HUDEP-2 (cell line): ENCODE measurements around the gene CAPN13.

Experiments used
- DNase-seq, 76 experiments: peaks; one replicate each; lab custom pipeline; 2025; ENCODE audit not compliant: unreplicated experiment in 76 of 76; lab: John Stamatoyannopoulos, UW

CAPN13 gene

DNA sequence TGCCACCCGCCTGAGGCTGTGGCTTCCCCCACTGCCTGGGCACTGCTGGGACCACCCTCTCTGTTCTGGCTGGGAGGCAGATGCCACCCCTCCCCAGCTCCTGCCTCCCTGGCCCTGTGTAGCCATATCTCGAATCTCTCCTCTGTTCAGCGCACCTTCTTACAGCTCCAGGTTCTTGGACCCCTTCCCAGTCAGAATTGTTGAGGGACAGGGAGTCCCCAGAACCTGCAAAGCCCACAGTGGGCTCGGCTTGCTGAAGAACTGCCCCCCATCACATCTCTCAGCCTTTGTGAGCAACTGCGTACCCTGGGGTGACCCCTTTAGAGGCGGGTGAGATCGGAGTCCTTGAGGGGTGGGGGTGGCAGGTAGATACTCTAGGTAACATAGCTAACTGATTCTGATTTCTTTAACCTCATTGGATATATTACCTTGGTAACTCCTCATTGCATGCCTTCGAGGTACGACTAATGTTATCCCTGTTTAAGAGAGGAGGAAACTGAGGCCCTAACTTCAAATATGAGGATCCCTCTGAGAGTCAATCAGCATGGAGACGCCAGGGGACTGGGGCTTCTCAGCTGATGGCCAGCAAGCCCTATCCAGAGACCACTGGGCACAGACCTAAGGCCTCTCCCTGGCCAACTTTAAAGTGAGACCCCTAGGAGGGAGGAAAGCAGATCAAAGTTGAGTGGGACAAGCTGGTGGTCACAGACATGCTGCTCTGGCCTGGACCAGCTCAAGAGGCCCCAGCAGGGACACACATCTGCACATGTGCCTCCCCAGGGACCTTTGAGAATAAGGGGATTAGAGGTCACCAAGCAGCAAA, 101.3 kb downstream of the CAPN13 start:
- no peak for DNase-seq

DNA sequence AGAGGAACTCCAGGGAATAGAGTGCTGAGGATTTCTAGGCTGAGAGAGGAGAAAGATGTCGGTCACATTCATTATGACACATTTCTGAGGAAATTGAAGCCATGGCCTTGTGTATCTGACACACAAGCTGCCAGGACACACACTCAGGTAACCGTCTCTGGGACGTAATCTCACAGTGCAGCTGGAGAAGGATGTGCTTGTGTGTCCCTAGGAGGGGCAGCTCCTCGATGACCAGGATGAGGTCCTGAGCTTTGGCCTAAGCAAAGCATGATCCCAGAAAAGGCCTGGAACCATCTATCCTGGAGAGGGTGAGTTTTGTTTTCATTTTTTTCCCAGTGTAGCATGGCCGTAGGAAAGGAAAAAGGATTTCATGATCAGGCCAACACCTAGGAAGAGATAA, 102.2 kb downstream of the CAPN13 start:
- DNase-seq: no peak

DNA sequence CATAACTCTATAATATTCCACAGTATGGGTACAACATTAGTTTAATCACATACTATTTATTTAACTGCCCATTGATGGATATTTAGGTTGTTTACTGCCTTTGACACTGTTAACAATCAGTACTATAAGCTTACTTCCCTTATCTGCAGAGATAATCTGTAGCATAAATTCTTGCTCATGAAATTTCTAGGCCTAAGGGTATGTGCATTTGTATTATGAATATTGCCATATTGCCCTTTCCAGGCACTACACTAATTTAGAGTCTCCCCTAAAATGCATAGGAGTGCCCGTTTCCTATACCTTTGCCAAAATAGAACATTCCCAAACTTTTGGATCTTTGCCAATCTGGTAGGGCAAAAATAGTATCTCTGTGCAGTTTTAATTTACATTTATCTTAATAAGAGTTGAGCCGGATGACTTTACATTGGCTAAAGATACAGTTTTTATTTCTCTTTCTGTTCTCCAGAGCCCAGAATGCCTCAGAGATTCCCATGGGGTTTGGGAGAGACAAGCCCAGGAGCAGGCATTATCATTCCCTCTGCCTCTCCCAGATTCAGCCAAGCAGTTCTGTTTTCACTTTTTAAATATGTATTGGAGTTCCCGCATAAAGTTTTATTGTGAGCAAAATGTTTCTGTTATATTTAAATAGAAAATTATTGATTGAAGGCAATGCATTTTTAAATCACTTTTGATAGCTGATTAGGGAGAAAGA, 102.8 kb downstream of the CAPN13 start:
- no peak for DNase-seq

DNA sequence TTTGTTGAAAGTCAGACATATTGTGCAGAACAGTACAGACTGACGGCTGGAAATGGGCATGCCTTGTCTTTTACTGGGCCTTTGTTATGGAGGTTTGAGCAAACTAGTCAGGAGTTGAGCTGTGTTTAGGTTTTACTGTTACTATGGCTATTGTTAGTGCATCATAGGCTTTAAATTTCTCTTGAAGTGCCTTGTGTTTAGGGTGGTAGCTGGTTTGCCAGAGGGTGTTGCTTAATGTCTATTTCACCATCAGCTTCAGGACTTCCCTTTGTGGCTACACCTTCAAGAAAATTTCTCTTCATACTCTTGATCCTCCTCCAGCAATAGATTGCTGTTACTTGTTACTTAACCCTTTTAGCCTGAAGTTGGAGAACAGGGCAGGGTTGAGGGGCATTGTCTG, 104.6 kb downstream of the CAPN13 start:
- no peak for DNase-seq

- DNase-seq: no peak
These were observed 105.5 kb downstream of the CAPN13 start for GRCh38 chr2:30701782-30702181.

- peak in 4 of 76 experiments; percentile 25 to 54 (median 32) for DNase-seq
These were observed 109.8 kb downstream of the CAPN13 start for GRCh38 chr2:30697242-30698103.

DNA sequence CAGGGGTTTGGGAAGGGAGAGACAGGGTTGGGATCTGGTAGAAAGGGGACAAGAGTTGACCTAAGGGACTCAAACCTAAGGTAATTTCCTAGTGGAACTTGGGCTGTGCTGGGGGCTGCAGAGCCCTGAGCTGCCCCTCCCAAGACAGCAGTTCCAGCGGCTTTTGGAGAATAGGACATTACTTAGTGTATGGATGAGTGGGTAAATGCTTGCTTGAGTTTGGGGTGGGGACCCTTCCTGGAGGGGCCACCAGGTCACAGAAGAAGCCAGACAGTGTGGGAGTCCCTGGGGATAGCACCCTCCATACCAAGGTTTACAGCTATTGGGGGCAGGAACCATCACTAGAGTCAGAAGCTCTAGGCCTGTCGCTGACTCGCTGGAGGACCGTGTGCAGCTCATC, 111.5 kb downstream of the CAPN13 start:
- DNase-seq: no peak

- no peak for DNase-seq
These were observed 112.8 kb downstream of the CAPN13 start for GRCh38 chr2:30694286-30695055.

DNA sequence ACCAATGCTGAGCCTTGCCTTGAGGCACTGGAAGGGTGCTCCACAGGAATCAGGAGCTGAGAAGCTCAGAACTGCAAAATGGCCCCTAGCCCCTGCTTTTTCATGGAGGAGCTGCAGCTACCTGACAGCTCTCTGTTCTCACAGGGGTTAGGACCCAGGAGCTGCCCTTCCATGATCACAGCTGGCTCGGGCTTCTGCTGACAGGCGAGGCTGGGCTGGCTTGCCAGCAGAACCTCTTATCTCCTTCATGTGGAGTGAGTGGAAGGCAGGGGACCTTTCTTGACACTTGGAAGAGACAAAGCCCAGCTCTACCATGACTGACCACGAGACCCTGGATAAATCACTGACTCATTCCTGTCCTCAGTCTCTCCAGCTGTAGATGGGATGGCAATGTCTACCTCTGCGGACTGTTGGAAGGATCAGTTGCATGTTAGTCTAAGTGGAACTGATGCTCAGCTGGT, 113.4 kb downstream of the CAPN13 start:
- DNase-seq: peak in 9 of 76 experiments; percentile 8 to 37 (median 19)

GRCh38 chr2:30692829-30693275, 114.4 kb downstream of the CAPN13 start:
- peak in 2 of 76 experiments; percentile 9 to 13 for DNase-seq

GRCh38 chr2:30691948-30692828, 115.1 kb downstream of the CAPN13 start:
- peak in 2 of 76 experiments; percentile 6 to 14 for DNase-seq

DNA sequence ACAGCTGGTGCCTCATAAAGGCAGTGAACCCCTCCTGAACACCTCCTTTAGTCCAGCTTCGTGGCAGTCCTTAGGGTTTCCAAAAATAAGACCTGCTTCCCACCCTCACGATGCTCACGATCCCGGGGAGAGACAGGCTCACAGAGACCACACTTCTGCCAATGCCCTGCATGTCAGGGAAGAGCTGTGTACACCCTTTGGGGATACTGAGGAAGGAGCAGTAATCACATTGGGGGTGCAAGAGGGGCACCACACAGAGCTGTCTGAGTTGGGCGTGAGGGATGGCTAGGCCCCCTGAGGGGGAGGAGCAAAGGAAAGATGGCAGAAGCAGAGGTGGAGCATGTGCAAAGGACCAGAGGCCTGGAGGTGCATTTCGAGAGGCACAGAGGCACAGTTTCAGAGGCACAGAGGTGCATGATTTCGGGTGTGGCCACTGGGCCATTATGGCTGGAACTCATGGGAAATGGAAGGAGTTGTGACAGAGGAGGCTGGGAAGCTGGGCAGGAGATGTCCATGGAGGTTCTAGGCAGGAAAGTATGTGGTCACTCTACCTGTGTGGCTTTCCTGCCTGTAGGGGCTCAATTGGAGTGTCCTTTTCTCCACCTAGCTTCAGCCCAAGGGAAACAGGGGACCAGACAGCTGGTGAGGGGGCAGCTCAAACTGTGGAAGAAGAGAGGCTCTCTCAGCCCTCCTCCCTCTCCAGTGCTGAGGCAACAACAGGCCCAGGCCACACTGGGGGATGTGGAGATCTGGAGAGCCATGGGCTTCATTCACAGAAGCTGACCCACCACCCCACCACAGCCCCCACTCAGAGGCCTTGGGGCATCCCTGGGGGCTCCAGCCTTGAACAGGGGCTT, 115.9 kb downstream of the CAPN13 start:
- no peak for DNase-seq

DNA sequence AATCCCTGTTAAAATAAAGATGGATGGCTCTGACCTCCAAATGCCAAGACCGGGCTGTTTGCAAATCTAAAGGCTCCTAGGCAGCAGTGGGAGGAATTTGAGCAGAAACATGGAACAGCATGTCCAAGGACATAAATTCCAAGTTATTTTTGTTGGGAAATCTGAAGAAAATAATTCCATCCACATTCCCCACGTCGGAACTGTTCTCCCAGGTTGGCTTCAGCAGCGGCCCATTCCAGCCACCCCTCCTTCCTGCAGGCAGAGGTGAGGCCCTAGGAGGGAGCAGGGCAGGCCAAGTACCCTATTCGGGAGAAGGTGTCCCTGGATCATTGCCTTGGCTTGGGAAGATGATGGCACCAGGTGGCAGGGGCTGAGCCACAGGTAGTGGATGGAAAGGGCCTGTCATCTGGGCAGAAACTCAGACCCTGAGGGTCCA, 117.1 kb downstream of the CAPN13 start:
- no peak for DNase-seq

GRCh38 chr2:30689496-30690125, 117.6 kb downstream of the CAPN13 start:
- DNase-seq: no peak

DNA sequence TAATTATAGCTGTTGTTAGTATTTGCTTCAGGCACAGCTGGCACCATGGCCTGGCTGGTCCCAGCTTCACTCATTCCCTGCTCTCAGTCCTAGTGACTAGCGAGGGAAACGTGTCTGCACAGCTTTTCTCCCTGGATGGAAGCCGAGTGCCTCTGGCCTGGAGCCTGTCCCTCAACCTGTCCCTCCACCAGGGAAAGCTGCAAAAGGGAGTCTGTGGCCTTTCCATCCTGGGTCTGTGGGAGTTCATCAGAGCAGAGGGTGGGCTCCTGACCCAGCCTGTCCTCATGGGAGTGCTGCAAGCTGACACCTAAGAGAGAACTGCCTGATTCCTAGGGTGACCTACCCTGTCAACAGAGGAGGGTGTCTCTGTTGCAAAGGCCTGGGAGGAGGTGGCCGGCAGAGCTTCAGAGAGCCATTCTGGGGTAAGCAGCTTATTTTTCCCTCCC, 118.3 kb downstream of the CAPN13 start:
- DNase-seq: no peak

DNA sequence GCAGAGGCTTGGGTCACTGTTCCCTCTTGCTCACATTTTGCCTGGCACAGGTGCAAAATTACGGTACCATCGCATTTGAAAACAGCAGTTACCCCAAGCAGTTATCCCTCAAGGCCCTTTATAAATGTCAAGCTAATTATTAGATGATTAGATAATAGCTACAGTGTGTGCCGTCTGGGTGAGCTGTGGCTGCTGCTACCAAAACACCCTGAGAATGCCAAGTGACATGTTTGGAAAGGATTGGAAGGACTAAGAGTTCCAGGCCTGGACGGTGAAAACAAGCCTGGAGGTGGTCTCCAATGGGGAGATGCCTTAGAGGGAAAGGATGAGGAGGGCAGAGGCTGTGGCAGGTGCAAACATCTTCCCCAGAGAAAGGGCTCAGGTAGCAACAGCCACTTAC, 120.6 kb downstream of the CAPN13 start:
- DNase-seq: no peak

GRCh38 chr2:30686000-30686399, 121.2 kb downstream of the CAPN13 start:
- DNase-seq: peak in 1 of 76 experiments; percentile 7

DNA sequence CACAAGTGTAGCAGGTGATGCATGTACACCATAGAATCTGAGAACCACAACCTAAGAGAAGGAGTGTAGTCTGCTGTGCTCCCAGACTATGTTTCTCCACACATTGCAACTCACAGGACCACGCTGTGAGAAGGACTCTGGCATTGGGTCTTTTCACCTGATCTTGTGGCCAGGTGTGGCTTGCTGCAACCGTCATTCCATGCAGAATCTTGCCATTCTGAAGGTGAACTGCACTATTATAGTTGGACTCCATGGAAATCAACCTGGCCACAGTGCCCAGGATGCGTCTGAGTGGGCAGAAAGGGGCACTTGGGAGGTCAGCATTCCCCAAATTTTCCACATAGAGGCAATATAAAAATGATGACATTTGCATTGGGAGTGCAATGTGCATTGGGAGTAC, 122.2 kb downstream of the CAPN13 start:
- DNase-seq: no peak
